ENCODE data around the gene ITIH3.

GRCh38 chr3:52791928-52792327, 2.7 kb upstream of the ITIH3 start:
- TF ChIP-seq, protein P1, sequence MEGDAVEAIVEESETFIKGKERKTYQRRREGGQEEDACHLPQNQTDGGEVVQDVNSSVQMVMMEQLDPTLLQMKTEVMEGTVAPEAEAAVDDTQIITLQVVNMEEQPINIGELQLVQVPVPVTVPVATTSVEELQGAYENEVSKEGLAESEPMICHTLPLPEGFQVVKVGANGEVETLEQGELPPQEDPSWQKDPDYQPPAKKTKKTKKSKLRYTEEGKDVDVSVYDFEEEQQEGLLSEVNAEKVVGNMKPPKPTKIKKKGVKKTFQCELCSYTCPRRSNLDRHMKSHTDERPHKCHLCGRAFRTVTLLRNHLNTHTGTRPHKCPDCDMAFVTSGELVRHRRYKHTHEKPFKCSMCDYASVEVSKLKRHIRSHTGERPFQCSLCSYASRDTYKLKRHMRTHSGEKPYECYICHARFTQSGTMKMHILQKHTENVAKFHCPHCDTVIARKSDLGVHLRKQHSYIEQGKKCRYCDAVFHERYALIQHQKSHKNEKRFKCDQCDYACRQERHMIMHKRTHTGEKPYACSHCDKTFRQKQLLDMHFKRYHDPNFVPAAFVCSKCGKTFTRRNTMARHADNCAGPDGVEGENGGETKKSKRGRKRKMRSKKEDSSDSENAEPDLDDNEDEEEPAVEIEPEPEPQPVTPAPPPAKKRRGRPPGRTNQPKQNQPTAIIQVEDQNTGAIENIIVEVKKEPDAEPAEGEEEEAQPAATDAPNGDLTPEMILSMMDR (IDR thresholded peaks at IDR 0.05), result no peak
- no peak for TF ChIP-seq POLR2A (IDR thresholded peaks at IDR 0.05)

All from uterus (tissue), 2 donors.